Stimulated activated CD8-positive, alpha-beta memory T cell treated with anti-CD3 and anti-CD28 coated beads, Interleukin-7, amount 100 ng/mL, for 4 hours (primary cell): Measurements from ENCODE around the gene SERPINB1.

Source experiments
- DNase-seq, 2 donors: peaks; one replicate each; pipeline ENCODE4 v3.0.0-alpha.2; 2020; ENCODE audit warnings: low read depth in 2 of 2

SERPINB1 gene

DNA sequence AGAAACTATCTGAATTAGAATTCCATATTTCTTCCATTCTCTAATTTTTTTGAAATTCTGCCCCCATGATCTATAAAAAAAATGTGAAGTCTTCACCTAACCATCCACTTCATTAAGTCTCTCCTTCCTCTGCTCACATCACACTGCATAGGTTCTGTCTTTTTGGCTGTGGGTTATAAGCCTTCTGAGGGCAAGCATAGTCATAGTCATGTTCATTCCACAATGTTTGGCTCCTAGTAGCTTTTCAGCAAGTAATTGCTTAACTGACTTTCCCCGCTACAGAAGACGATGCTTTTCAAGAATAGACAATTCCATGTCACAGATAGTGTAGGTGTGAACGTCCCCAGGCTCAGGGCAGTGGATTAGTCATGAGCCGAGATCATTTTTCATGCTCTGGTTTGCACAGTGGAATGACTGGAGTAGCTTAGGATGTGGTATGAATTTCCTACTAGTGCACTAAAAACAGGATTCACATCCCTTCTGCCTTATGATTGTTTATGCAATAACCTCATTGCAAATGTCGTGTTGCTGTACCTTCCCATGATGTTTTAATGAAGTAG lies 47.4 kb downstream of the SERPINB1 start:
- no peak for DNase-seq

DNA sequence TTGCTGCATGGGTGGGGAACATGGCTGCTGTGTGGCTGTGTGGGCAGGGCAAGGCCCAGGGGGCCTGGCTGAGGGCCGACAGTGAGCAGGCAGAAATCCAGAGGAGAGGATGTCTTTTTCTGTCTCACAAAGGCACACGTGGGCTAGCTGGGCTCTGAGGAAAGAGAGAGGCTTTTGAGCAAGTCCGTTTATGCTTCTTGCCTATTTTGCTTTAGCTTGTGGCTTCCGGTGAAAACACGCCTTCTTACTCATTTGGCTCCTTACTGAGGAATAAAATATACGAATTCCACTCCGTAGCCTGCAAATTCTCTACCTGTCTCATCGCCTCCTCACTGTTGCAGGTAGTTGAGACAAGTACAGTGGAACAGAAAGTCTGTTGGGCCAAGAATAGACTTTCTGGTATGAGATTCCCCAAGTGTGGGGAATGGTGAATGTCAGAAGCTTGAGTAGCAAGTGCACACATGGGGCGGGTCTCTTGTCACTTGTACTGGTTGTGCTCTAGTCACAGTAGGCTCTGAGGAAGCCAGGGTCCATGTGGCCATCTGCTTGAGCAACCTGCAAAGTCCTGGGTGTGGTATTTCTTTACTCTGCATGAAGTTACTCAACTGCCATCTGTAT lies 48.0 kb downstream of the SERPINB1 start:
- no peak for DNase-seq

DNA sequence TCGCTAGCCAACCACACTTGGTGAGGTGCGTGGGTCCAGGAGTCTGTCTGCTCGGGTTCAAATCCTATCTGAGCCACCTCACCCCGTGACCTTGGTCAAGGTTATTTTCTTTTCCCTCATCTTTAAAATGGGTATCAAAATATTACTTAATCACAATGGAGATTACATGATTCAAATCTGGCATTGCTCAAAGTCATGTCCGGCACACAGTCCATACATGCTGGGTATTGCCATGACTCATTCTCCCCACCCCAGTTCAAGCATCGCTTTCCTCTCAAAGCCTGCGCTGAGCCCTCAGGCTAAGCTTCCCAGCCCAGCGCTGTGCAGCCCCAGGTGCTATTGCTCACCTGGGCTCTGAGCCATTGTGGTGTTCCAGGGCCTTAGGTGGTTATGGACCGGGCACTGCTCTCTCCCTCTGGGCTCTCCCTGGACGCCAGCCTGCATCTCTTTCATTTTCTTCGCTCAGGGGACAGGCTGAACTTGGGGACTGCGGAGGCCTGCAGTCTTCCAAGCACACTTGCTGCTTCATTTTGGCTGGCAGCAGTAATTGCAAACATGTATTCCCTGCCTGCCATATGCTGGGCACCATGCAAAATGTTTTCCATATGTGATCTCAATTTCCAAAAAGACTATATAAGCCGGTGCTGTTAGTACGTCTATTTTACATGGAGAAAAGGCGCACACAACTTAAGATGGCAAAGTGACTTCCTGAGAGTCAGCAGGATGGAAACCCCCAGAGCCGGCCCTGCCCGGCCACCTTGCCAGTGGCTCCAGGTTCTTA lies 49.1 kb downstream of the SERPINB1 start:
- no peak for DNase-seq

DNA sequence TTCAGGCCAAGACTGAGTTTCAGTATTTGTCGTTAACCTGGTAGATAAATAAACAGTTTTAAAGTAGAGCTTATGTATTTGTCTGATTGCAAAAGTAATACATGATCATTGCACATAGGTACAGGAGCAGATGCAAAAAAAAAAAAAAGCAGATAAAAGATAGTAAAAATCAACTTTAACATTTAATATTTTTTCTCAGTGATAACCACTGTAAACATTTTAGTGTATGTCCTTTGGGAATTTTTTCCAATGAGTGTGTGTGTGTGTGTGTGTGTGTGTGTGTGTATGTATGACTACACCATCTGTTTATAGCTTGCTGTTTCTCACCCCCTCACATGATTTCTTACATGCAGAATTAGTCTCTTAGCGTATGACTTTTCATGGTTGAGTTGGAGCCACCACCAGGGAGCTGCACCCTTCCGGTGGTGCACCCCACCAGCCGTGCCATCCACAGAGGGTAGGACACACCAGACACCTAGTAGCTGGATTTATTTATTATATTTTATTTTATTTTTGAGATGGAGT lies 50.2 kb downstream of the SERPINB1 start:
- no peak for DNase-seq

DNA sequence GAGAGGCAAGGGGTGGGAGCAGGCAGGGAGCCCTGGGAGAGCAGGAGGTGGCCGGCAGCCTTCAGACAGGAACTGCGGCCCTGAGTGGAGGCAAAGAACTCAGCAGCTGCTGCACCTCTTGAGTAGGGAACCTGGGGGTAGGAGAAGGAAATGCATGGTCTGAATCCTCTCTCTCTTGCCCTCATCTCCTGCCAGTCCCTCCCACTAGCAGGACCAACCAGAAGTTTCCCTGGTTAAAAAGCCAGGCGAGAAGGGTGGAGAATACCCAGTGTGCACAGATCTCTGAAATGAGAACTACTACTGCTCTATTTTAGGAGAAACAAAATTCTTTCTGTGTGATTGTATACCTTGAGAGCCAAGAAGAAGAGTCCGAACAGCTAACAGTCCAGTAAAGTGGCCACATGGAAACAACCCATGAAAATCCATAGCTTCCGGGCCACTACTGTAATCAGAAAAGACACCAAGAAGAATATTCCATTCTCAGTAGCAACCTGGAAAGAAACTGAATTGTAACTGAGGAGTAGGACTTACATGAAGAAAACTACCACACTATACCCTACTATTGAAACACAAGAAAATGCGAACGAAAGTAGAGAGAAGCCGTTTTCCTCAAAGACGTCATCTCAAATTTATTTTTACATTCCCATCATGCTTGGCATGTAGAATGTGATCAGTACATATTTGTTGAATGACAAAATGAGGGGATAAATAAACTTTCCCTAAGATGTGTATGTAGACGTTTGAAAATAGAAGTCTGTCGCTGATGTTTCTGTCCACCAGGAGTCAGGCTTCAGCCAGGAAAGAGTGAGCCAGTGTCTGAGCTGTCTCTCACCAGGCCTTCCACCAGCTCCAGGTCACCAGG lies 50.8 kb downstream of the SERPINB1 start:
- no peak for DNase-seq

DNA sequence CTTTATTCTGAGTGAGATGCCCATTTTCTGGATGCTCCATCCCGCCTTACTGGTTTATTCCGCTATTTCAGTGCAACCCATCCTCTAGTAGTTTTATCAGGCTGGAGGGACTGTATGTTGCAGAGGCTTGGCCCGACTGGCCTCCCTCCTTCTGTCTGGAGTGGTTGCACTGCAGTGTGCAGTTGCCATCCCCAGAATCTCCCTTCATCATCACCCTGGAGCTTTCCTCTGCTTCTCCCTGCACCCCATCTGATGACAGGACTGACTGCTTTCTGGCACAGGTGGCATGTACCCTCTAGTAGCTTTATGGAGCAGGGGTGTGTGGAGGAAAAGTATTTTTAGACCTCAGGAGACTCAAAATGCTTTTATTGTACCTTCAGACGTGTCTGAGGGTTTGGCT lies 55.4 kb downstream of the SERPINB1 start:
- no peak for DNase-seq

DNA sequence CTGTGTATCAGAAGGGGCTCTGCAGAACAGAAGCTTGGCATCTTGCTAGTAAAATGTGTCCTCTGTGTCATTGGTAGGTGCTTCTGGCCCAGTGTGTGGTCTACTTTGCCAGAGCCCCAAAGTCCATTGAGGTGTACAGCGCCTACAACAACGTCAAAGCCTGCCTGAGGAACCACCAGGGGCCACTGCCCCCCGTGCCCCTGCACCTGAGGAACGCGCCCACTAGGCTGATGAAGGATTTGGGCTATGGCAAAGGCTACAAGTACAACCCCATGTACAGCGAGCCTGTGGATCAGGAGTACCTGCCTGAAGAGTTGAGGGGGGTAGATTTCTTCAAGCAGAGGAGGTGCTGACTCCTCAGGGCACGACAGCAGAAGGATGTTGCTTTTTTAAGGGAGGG lies 56.7 kb downstream of the SERPINB1 start:
- no peak for DNase-seq

DNA sequence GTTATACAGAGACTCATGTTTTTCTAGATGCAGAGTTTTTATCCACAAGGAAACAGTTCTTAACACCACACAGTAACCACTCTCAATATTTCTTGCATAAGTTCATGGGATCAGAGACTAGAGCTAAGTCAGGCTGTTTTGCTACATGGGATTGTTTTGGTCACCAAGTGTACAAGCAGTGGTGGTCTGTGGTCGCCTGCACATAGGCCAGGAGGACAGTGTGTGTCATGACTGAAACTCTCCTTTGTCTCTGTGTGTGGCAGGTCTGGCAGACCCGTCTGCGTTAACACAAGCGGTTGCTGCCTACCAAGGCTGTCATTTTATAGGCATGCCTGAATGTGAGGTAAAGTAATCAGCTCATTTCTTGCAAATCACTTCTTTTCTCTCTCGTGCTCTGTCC lies 57.6 kb downstream of the SERPINB1 start:
- DNase-seq = no peak

DNA sequence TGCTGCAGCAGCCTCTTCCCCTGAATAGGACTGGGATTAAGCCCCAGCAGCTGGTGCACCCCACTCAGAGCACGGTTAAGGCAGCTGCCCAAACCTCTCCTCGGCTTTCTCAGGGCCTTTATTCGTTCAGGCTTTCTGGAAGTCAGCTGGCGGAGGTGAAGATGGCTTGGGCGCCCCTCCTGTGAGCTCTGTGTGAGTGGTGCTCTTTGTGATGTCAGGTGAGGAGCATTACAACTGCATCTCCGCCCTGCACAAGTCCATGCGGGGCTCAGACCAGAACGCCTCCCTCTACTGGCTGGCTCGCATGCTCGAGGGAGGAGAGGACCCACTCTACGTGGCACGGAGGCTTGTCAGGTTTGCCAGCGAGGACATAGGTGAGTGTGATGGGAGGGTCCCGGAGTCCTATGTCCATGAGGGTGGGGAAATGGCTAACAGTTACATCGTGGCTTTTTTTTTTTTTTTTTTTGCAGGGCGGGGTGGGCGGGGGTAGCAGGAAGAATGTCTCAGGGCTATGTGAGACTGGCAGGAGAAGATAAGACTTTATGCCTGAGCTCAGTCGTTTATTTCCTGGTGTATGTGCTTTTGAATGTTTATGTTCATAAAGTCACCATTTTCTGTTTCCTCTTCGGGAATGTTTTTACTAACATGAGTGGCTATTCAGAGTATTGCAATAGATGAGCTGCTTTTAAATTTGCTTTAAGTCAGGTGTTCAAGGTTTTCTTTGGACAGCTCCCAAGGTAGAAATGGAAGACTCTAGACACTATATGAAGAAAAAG lies 58.3 kb downstream of the SERPINB1 start:
- DNase-seq = no peak

DNA sequence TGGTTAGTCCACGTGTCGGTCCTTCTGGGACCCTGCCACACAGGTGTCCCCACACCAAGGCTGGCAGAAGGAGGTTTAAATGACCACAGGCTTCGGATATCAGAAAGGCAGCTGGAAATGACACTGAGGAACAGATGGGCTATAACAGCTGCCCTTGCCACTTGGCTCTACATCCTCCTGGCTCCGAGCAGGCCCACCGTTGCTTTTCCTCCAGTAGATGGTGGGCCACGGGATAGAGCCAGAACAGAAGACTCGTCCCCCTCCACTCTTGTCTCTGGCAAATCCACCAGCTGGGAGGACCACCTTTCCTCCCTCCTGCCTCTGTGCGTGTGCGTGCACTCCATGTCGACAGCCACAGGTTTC lies 58.9 kb downstream of the SERPINB1 start:
- no peak for DNase-seq

DNA sequence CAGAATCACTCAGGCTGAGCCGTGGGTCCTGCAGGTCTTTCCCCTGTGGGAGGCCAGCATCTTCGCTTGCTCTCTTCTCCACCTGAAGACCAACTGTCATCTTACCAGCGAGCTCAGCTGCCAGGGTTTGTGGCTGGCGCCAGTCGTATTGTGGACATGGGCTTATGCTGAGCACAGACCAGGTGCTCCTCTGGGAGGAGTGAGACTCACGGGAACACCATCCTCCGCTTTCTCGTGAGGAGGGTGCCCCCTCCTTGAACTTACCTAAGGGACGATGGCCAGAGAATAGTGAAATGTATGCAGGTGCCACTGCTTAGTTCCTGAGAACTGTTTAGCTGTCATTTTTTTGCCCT lies 59.3 kb downstream of the SERPINB1 start:
- DNase-seq = no peak
